ENCODE measurements around the gene TMPRSS13. TPM values are rescaled to one million over a fixed set of nuclear protein-coding genes. Genes with fewer than 3 reads are reported as not detected.

The TMPRSS13 gene
- total and polyA plus RNA-seq, 9 of the 15 experiments (the other 6 are each of a cell fraction or from before 2014, with no cell fraction given): 0.11 to 0.29 (median 0.15) TPM

DNA sequence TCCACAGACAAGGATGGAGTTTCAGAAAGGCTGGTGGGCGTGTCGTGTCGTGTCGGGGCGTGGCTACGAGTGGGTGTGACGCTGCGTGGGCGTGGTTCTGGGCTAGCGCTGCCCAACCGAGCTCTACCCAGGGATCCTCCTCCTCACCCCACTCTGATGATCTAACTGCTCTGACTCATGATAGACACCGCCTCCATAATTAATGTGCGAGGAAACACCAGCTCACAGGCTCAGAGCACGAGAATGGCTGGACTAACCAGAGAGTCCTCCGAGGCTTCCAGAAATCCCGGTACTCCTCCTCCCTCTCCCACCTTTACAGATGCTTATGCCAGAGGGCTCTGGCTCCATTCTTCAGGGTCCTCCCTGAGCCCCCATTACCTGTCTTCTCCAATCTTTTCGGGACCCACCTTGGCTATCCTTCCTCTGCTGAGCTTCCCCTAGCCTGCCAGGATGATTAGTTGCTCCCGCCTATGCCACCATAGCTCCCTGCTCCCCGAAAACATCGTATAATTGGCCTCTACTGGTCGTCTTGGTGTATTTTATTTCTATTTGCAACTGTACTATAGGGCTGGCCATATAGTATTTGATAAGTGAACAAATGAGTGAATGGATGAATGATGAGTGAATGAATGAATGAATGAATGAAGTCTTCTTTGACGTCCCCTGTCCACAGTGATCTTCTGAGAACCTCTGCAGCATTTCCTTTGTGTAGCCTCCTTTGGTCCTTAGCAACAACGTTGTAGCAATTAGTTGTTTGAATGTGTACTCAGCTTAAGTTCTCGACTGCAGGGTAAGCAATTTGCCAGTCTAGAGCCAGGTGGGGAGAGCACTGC lies 21.7 kb downstream of the TMPRSS13 start (continued):
- TF ChIP-seq ASH1L (IDR thresholded peaks at IDR 0.05; ENCODE audit: borderline replicate concordance, low read depth, partially characterized antibody): no peak
- peak; percentile 91 for TF ChIP-seq FOSL1 (tag; conservative IDR thresholded peaks at IDR 0.05)
- no peak for TF ChIP-seq ELF1 (tag; IDR thresholded peaks at IDR 0.05)
- TF ChIP-seq CTBP1 (IDR thresholded peaks at IDR 0.05; ENCODE audit: borderline replicate concordance): peak; percentile 85; the same call in 1 of the 2 replicates
- TF ChIP-seq PRMT5 (CRISPR knock-in tag; IDR thresholded peaks at IDR 0.05): no peak
- TF ChIP-seq MYC (IDR thresholded peaks at IDR 0.05; ENCODE audit: low read depth, low read length): peak; percentile 70
- TF ChIP-seq MYC (CRISPR knock-in tag; IDR thresholded peaks at IDR 0.05; ENCODE audit: borderline replicate concordance, low read depth): no peak
- TF ChIP-seq ZNF354B (CRISPR knock-in tag; IDR thresholded peaks at IDR 0.05): 0 out of 2 replicates have a peak, but pooled peaks have one; percentile 24
- peak; percentile 59; the same call in 1 of the 2 replicates for TF ChIP-seq HINFP (tag; conservative IDR thresholded peaks at IDR 0.05; ENCODE audit: low read depth)
- TF ChIP-seq POLR2AphosphoS5 (IDR thresholded peaks at IDR 0.05; ENCODE audit: control insufficient read depth, insufficient read depth, low read depth, low read length): peak; percentile 80
- 0 out of 2 replicates have a peak, but pooled peaks have one; percentile 27 for TF ChIP-seq NBN (IDR thresholded peaks at IDR 0.05; ENCODE audit: low read depth)
- peak; percentile 69 for TF ChIP-seq SMARCE1 (IDR thresholded peaks at IDR 0.05)
- TF ChIP-seq ZNF644 (tag; IDR thresholded peaks at IDR 0.05; ENCODE audit: low read depth): no peak
- TF ChIP-seq FUS (optimal IDR thresholded peaks at IDR 0.05; ENCODE audit: low read depth, low read length): no peak
- peak; percentile 60; the same call in 1 of the 2 replicates for TF ChIP-seq EP300 (IDR thresholded peaks at IDR 0.05; ENCODE audit: low read length)
- TF ChIP-seq ZKSCAN3 (CRISPR knock-in tag; IDR thresholded peaks at IDR 0.05): no peak
- TF ChIP-seq KHSRP (IDR thresholded peaks at IDR 0.05): no peak
- no peak for TF ChIP-seq ZNF589 (CRISPR knock-in tag; IDR thresholded peaks at IDR 0.05; ENCODE audit: low read depth)
- TF ChIP-seq SIX5 (IDR thresholded peaks at IDR 0.05; ENCODE audit: borderline replicate concordance in 1 of 2, insufficient read depth in 1 of 2, low read depth in 1 of 2, low read length in 2 of 2): no peak
- TF ChIP-seq, protein P1, sequence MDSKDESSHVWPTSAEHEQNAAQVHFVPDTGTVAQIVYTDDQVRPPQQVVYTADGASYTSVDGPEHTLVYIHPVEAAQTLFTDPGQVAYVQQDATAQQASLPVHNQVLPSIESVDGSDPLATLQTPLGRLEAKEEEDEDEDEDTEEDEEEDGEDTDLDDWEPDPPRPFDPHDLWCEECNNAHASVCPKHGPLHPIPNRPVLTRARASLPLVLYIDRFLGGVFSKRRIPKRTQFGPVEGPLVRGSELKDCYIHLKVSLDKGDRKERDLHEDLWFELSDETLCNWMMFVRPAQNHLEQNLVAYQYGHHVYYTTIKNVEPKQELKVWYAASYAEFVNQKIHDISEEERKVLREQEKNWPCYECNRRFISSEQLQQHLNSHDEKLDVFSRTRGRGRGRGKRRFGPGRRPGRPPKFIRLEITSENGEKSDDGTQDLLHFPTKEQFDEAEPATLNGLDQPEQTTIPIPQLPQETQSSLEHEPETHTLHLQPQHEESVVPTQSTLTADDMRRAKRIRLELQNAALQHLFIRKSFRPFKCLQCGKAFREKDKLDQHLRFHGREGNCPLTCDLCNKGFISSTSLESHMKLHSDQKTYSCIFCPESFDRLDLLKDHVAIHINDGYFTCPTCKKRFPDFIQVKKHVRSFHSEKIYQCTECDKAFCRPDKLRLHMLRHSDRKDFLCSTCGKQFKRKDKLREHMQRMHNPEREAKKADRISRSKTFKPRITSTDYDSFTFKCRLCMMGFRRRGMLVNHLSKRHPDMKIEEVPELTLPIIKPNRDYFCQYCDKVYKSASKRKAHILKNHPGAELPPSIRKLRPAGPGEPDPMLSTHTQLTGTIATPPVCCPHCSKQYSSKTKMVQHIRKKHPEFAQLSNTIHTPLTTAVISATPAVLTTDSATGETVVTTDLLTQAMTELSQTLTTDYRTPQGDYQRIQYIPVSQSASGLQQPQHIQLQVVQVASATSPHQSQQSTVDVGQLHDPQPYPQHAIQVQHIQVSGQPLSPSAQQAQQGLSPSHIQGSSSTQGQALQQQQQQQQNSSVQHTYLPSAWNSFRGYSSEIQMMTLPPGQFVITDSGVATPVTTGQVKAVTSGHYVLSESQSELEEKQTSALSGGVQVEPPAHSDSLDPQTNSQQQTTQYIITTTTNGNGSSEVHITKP (IDR thresholded peaks at IDR 0.05; ENCODE audit: partially characterized antibody): peak; percentile 84
- peak; percentile 49 for TF ChIP-seq ZBTB17 (CRISPR knock-in tag; IDR thresholded peaks at IDR 0.05)
- no peak for TF ChIP-seq TARDBP (IDR thresholded peaks at IDR 0.05)
- peak; percentile 94 for TF ChIP-seq EGR1 (conservative IDR thresholded peaks at IDR 0.05)
- no peak for TF ChIP-seq MTA2 (IDR thresholded peaks at IDR 0.05; ENCODE audit: low read depth)

Data from K562 (cell line).